ENCODE results near the gene ITPR3. TPM values are rescaled to one million over a fixed set of nuclear protein-coding genes. Genes with fewer than 3 reads are reported as not detected.

The ITPR3 gene
- total RNA-seq, 4 donors from 2014 or later: 105 to 262 (median 124) TPM

DNA sequence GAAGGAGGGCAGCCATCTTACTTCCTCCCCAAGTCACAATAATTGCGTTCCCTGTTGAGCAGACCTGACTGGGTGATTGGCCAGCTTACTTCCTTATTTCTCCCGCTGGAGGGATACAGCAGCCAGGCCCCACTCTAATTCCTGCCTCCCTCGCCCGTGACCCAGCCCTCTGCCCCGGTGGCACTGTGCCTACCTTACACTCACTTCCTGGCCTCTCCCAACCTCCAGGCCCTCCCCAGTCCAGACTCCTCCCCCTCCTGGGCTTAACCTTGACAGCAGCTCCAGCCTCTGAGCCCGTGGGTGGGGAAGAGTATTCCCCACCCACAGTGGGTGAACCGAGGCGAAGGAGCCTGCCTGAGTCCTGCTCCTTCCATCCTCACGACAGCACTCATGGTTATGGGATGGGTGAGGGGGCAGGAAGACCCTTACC, 44.0 kb upstream of the ITPR3 start:
- in situ Hi-C loops (cut with MboI; ENCODE audit: low pct_ligation_motif_present in 1 of 4, low pct_unique_long_range_greater_than_20kb in 1 of 4, low sequenced_read_pairs in 3 of 4) (no loop called here), intact Hi-C loops (cut with DNase I; ENCODE audit: low total_unique reads) (no loop called here)
- 47% methylated on average over 9 of the region's 9 CpGs; no CpG with 5 or more reads in 1 of the 2 donors for WGBS, 2 donors (ENCODE audit: low coverage in 1 of 2)
- peak; percentile 95 for DNase-seq
- Histone ChIP-seq H3K4me3 (peak overlapping the region in 1 of 4 donors; percentile 90), H3K9me3 (no peaks in the 10 kb centered on the region), H3K27ac (peak overlapping the region; percentile 92 to 97 (median 95)), H3K4me1 (peaks cover 5 to 38% (median 33%) of the 10 kb centered on the region in 4 donors), H3K27me3 (no peaks in the 10 kb centered on the region), H3K36me3 (peaks cover 0 to 27% (median 14%) of the 10 kb centered on the region in 4 donors)
- peak; percentile 82 for TF ChIP-seq POLR2A (IDR thresholded peaks at IDR 0.05)
- peak; percentile 55 to 91 (median 64) for TF ChIP-seq POLR2AphosphoS5 (IDR thresholded peaks at IDR 0.05)
- TF ChIP-seq, protein P1, sequence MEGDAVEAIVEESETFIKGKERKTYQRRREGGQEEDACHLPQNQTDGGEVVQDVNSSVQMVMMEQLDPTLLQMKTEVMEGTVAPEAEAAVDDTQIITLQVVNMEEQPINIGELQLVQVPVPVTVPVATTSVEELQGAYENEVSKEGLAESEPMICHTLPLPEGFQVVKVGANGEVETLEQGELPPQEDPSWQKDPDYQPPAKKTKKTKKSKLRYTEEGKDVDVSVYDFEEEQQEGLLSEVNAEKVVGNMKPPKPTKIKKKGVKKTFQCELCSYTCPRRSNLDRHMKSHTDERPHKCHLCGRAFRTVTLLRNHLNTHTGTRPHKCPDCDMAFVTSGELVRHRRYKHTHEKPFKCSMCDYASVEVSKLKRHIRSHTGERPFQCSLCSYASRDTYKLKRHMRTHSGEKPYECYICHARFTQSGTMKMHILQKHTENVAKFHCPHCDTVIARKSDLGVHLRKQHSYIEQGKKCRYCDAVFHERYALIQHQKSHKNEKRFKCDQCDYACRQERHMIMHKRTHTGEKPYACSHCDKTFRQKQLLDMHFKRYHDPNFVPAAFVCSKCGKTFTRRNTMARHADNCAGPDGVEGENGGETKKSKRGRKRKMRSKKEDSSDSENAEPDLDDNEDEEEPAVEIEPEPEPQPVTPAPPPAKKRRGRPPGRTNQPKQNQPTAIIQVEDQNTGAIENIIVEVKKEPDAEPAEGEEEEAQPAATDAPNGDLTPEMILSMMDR (IDR thresholded peaks at IDR 0.05): no peak
- no peak for TF ChIP-seq EP300 (IDR thresholded peaks at IDR 0.05; ENCODE audit: low read depth)

DNA sequence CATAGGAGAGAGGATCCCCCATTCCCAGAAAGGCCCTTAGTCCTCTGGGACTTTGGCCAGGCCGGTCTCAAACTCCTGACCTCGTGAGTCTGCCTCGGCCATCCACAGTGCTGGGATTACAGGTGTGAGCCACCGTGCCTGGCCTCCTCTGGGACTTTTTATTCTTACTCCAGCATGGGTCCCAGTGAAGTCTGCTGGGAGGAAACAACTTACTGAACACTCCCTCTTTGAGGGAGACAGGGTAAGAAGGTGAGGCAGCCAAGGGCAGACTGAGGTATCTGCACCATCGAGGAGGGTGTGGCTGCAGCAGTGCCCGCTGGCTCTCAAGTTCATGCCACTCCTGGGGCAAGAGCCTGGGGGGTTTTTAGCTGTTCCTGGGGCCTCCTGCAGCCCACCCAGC, 43.4 kb upstream of the ITPR3 start:
- TF ChIP-seq POLR2A (IDR thresholded peaks at IDR 0.05) (no peak), POLR2AphosphoS5 (IDR thresholded peaks at IDR 0.05) (peak in 1 of 3 donors; percentile 46)
- Histone ChIP-seq H3K27ac (peak overlapping the region; percentile 92 to 97 (median 95)), H3K27me3 (no peaks in the 10 kb centered on the region), H3K4me3 (peak overlapping the region in 2 of 4 donors; percentile 73 to 90), H3K4me1 (peaks cover 5 to 36% (median 33%) of the 10 kb centered on the region in 4 donors), H3K9me3 (no peaks in the 10 kb centered on the region), H3K36me3 (peaks cover 0 to 27% (median 14%) of the 10 kb centered on the region in 4 donors)
- in situ Hi-C loops (cut with MboI; ENCODE audit: low pct_ligation_motif_present in 1 of 4, low pct_unique_long_range_greater_than_20kb in 1 of 4, low sequenced_read_pairs in 3 of 4) (no loop called here), intact Hi-C loops (cut with DNase I; ENCODE audit: low total_unique reads) (no loop called here)
- WGBS, 2 donors (ENCODE audit: low coverage in 1 of 2): 42% methylated on average over 4 of the region's 6 CpGs; no CpG with 5 or more reads in 1 of the 2 donors
- peak; percentile 75 for DNase-seq

DNA sequence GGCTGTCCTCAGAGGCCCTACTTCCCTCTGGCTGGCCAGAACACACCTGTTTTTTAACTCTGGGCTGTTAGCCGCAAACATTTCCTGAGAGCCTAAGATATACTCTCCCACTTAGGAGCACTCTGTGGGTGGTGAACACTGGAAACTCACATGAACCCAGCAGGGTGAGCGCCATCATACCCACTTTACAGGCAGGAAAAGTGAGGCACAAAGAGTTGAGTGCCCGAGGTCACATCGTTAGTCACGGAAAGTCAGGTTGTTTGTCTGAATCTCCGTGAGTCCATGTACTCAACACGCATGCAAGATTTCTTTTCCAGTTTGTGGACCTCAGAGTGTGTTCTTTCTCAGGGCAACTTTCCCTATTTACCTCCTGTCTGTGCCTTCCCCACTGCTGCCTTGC, 43.0 kb upstream of the ITPR3 start:
- peak overlapping the region in 3 of 4 donors; percentile 73 to 90 (median 86) for H3K4me3 ChIP-seq
- peak overlapping the region; percentile 92 to 97 (median 95) for H3K27ac ChIP-seq

DNA sequence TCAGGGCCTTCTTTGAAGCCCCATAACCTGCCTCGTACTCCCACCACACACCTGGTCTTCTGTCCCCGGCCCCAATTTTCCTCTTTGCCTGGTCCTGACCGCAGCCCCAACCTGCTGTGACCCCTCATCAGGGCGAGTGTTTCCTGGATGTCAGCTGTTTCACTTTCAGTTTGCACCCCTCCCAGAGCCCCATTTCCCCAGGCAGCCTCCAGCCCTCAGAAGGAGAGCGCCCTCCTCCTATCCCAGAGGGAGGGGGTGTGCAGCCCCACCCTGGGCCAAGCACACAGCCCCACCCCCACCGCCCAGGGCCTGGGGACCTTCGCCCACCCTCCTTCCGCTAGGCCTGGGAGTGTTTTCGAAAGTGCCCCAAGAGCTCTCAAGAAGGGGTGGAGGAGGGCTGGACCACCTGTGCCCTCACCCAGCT, 42.5 kb upstream of the ITPR3 start:
- in situ Hi-C loops (cut with MboI; ENCODE audit: low pct_ligation_motif_present in 1 of 4, low pct_unique_long_range_greater_than_20kb in 1 of 4, low sequenced_read_pairs in 3 of 4): no loop called here

More for the DNA sequence above, 43.0 kb upstream of the ITPR3 start:
- Histone ChIP-seq H3K4me1 (peaks cover 5 to 36% (median 33%) of the 10 kb centered on the region in 4 donors), H3K36me3 (peaks cover 0 to 27% (median 14%) of the 10 kb centered on the region in 4 donors), H3K27me3 (no peaks in the 10 kb centered on the region), H3K9me3 (no peaks in the 10 kb centered on the region)
- WGBS, 2 donors (ENCODE audit: low coverage in 1 of 2): 60% methylated on average over 7 of the region's 7 CpGs; no CpG with 5 or more reads in 1 of the 2 donors
- no peak for DNase-seq
- TF ChIP-seq, protein P1 (IDR thresholded peaks at IDR 0.05): no peak
- no peak for TF ChIP-seq EP300 (IDR thresholded peaks at IDR 0.05; ENCODE audit: low read depth)
- no peak for TF ChIP-seq POLR2A (IDR thresholded peaks at IDR 0.05)
- TF ChIP-seq POLR2AphosphoS5 (IDR thresholded peaks at IDR 0.05): no peak
- intact Hi-C loops (cut with DNase I; ENCODE audit: low total_unique reads): no loop called here
- in situ Hi-C loops (cut with MboI; ENCODE audit: low pct_ligation_motif_present in 1 of 4, low pct_unique_long_range_greater_than_20kb in 1 of 4, low sequenced_read_pairs in 3 of 4): no loop called here

More for the DNA sequence above, 42.5 kb upstream of the ITPR3 start:
- peaks cover 5 to 36% (median 33%) of the 10 kb centered on the region in 4 donors for H3K4me1 ChIP-seq
- peak; percentile 75 for DNase-seq
- intact Hi-C loops (cut with DNase I; ENCODE audit: low total_unique reads): no loop called here
- 20 to 29% methylated on average over 1 to 9 of the region's 9 CpGs for WGBS, 2 donors (ENCODE audit: low coverage in 1 of 2)
- H3K27ac ChIP-seq: peak overlapping the region; percentile 92 to 97 (median 95)
- peaks cover 0 to 24% (median 14%) of the 10 kb centered on the region in 4 donors for H3K36me3 ChIP-seq
- TF ChIP-seq EP300 (IDR thresholded peaks at IDR 0.05; ENCODE audit: low read depth) (no peak), POLR2A (IDR thresholded peaks at IDR 0.05) (no peak), POLR2AphosphoS5 (IDR thresholded peaks at IDR 0.05) (no peak)
- TF ChIP-seq, protein P1 (IDR thresholded peaks at IDR 0.05): no peak
- no peaks in the 10 kb centered on the region for H3K9me3 ChIP-seq
- peak overlapping the region in 3 of 4 donors; percentile 73 to 90 (median 86) for H3K4me3 ChIP-seq
- no peaks in the 10 kb centered on the region for H3K27me3 ChIP-seq

All from transverse colon (tissue), 4 donors.